WTC11 (cell line): ENCODE measurements around the gene OR2V2.
"Not testable (repeated sequence)": the region's sequence is repeated elsewhere in the genome, so short reads cannot be mapped to it uniquely, and the experiment has no call there.

Experiments used
- IRF2 ChIP-seq: sonication (generic); formaldehyde crosslinking; IDR thresholded peaks from 2 replicates; pipeline ENCODE4 v1.8.0; 2022; ENCODE audit warnings: low read depth, missing genetic modification reagents, borderline replicate concordance
- NR3C1 ChIP-seq: sonication (generic); formaldehyde crosslinking; conservative IDR thresholded peaks from 2 replicates; pipeline ENCODE4 v1.8.1; 2023; ENCODE audit warnings: low read depth, mild to moderate bottlenecking, missing genetic modification reagents
- TF ChIP-seq, protein P1 (sequence below): sonication (generic); formaldehyde crosslinking; IDR thresholded peaks from 2 replicates; pipeline ENCODE4 v1.8.1; 2022; ENCODE audit warnings: low read depth, missing genetic modification reagents, borderline replicate concordance
- TF ChIP-seq, protein P2 (sequence below): fragments of 200-600 bp; IDR thresholded peaks from 2 replicates; pipeline ENCODE4 v1.8.0; 2022; ENCODE audit warnings: antibody characterized with exemption
- TF ChIP-seq, protein P3 (sequence below): sonication (generic); formaldehyde crosslinking; IDR thresholded peaks from 2 replicates; pipeline ENCODE4 v1.8.0; 2022; ENCODE audit warnings: mild to moderate bottlenecking, missing genetic modification reagents
- TF ChIP-seq, protein P4 (sequence below): sonication (generic); formaldehyde crosslinking; IDR thresholded peaks from 2 replicates; pipeline ENCODE4 v1.8.0; 2022; ENCODE audit warnings: mild to moderate bottlenecking, missing genetic modification reagents

DNA sequence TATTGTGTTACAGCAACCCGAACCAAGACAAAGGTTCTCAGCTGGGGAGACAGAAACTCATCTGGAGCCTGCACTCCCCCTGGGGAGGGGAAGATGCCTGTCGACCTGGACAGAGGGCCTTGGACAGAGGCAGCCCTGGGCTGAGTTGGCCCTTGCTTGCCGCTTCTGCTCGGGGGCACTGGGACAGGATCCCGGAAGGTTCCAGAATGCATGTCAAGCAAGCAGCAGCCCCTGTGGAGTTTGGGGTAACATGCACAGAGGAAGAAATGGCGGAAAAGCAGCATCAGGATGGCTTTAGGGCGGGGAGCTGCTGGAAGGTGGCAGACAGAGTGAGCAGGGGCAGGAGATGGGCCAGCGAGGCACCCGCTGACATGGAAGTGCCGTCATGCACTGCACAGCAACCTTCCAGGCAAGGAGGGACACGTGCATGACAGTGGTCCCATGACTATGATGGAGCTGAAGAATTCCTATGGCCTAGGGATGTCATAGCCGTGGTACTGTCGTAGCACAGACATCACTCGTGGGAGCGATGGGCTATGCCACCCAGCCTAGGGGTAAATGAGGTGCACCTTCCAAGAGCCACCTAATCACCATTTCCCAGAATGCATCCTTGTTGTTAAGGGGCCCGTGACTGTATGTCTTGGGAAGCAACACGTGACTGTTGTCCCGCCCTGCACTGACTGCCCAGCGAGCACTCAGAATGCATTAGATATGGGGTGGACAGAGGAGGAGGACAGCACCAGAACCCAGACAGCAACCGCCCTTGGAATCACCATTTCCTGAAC, 42.6 kb upstream of the OR2V2 start:
- TF ChIP-seq, protein P1, sequence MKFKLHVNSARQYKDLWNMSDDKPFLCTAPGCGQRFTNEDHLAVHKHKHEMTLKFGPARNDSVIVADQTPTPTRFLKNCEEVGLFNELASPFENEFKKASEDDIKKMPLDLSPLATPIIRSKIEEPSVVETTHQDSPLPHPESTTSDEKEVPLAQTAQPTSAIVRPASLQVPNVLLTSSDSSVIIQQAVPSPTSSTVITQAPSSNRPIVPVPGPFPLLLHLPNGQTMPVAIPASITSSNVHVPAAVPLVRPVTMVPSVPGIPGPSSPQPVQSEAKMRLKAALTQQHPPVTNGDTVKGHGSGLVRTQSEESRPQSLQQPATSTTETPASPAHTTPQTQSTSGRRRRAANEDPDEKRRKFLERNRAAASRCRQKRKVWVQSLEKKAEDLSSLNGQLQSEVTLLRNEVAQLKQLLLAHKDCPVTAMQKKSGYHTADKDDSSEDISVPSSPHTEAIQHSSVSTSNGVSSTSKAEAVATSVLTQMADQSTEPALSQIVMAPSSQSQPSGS = not testable (repeated sequence)
- TF ChIP-seq, protein P2, sequence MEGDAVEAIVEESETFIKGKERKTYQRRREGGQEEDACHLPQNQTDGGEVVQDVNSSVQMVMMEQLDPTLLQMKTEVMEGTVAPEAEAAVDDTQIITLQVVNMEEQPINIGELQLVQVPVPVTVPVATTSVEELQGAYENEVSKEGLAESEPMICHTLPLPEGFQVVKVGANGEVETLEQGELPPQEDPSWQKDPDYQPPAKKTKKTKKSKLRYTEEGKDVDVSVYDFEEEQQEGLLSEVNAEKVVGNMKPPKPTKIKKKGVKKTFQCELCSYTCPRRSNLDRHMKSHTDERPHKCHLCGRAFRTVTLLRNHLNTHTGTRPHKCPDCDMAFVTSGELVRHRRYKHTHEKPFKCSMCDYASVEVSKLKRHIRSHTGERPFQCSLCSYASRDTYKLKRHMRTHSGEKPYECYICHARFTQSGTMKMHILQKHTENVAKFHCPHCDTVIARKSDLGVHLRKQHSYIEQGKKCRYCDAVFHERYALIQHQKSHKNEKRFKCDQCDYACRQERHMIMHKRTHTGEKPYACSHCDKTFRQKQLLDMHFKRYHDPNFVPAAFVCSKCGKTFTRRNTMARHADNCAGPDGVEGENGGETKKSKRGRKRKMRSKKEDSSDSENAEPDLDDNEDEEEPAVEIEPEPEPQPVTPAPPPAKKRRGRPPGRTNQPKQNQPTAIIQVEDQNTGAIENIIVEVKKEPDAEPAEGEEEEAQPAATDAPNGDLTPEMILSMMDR = not testable (repeated sequence)
- TF ChIP-seq IRF2, NR3C1 (CRISPR knock-in tag): not testable (repeated sequence)
- TF ChIP-seq, protein P3, sequence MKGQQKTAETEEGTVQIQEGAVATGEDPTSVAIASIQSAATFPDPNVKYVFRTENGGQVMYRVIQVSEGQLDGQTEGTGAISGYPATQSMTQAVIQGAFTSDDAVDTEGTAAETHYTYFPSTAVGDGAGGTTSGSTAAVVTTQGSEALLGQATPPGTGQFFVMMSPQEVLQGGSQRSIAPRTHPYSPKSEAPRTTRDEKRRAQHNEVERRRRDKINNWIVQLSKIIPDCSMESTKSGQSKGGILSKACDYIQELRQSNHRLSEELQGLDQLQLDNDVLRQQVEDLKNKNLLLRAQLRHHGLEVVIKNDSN (CRISPR knock-in tag) = not testable (repeated sequence)
- TF ChIP-seq, protein P4, sequence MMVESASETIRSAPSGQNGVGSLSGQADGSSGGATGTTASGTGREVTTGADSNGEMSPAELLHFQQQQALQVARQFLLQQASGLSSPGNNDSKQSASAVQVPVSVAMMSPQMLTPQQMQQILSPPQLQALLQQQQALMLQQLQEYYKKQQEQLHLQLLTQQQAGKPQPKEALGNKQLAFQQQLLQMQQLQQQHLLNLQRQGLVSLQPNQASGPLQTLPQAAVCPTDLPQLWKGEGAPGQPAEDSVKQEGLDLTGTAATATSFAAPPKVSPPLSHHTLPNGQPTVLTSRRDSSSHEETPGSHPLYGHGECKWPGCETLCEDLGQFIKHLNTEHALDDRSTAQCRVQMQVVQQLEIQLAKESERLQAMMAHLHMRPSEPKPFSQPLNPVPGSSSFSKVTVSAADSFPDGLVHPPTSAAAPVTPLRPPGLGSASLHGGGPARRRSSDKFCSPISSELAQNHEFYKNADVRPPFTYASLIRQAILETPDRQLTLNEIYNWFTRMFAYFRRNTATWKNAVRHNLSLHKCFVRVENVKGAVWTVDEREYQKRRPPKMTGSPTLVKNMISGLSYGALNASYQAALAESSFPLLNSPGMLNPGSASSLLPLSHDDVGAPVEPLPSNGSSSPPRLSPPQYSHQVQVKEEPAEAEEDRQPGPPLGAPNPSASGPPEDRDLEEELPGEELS (CRISPR knock-in tag) = not testable (repeated sequence)
